Fibroblast of skin of right quadriceps (primary cell): ENCODE results near the gene DNAAF1.
"Not testable (repeated sequence)": the region's sequence is repeated elsewhere in the genome, so short reads cannot be mapped to it uniquely, and the experiment has no call there.

Source experiments
- DNase-seq: peaks from one replicate; pipeline ENCODE4 v3.0.0-alpha.2; 2013

Gene DNAAF1

DNA sequence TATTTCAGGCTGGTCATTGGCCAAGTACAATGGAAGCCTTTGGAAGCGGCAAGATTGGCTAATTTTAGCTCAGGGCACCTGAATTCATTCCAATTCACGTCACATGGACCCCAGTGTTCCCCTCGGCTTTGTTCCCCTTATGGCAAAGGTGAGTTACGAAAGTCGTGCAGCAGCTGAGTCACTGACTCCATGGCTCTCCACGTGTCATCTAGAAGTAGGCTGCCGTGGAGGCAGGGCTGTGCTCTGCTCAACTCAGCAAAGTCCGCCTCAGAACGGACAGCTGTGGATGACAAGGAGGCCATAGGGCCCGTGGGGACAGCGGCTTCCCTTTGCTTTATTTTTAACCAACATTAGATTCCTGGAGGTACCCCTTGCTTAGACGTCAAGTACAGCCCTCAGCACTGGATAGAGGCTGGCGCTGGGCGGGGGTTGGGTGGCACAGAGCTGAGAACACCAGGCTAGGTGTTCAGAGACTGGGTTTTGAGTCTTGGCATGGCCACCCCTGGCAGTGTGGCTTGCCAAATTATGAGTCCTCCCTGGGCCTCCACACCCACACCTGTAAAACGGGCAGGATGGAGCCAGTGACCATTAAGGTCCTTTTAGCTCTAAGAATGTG lies 69.5 kb downstream of the DNAAF1 start:
- no peak for DNase-seq

- no peak for DNase-seq
Measured at GRCh38 chr16:84215531-84215930, 70.4 kb downstream of the DNAAF1 start.

- DNase-seq = not testable (repeated sequence)
Measured at GRCh38 chr16:84216144-84216543, 71.0 kb downstream of the DNAAF1 start.

DNA sequence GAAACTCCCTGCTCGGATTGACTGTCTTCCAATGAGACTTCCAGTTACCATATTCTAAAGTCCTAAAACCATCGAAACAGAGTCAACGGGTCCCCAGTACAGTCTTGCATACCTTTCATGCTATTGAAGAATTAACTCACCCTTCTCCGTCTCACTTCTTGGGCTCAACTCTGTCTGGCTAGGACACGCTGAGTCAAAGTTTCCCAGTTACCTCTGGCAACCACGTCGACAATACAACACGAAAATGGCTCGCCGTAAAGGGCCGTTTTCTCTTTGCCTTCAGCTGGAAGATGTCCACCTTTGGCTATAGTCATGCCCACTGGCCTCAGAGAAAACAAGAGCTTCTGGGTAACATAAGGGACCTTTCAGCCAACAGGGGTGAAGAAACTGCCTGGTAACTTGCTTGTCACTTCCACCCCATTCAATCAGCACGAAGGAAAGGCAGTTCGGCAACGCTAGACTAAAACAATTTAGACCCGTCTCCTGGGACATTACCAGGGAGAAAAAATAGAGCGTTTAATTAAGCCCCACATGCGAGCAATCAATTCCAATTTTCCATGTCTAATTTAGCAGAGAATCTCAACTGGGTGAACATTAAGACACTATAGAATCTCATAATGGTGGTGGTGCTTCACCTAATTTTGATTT lies 73.2 kb downstream of the DNAAF1 start:
- DNase-seq = no peak

- DNase-seq = no peak
Measured at GRCh38 chr16:84218956-84219355, 73.8 kb downstream of the DNAAF1 start.

DNA sequence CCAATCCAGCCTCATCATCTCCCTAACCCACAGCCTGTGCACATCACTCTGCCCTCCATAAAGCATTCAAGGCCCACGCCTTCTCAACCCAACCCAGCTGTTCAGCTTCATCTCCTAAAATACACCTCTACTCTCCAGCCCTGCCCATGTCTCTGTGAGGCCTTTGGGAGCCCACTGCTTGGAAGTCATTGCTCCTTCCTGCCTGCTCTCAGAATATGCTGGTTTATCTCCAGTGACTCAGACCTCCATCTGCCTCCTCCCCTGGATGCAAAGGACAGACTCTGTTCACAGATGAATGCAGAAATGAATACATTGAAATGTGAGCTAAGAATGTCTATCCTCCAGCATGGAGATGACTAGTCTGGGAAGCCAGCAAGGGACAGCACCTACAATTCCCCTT lies 75.7 kb downstream of the DNAAF1 start:
- DNase-seq = no peak

GRCh38 chr16:84223456-84223855 lies 78.3 kb downstream of the DNAAF1 start:
- no peak for DNase-seq

- no peak for DNase-seq
Measured at GRCh38 chr16:84224554-84224953, 79.4 kb downstream of the DNAAF1 start.

DNA sequence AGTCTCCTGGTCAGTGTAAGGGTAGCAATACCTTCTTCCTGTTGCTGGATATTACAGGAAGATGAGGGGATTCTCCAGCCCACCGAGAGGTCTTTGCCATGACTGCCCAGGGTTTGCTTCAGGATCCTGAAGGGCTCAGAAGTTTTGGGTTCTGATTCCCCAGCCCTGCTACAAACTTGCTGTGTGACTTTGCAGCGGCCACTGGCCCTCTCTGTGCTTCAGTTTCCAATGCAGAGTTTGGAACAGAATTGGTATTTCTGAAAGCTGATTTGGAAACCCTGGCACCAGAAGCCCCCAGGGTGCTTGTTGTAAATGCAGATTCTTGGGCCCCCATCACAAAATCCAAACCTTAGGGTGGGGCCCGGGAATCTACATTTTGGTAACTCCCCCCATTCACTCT lies 80.0 kb downstream of the DNAAF1 start:
- DNase-seq = no peak

- no peak for DNase-seq
Measured at GRCh38 chr16:84225571-84225970, 80.5 kb downstream of the DNAAF1 start.

DNA sequence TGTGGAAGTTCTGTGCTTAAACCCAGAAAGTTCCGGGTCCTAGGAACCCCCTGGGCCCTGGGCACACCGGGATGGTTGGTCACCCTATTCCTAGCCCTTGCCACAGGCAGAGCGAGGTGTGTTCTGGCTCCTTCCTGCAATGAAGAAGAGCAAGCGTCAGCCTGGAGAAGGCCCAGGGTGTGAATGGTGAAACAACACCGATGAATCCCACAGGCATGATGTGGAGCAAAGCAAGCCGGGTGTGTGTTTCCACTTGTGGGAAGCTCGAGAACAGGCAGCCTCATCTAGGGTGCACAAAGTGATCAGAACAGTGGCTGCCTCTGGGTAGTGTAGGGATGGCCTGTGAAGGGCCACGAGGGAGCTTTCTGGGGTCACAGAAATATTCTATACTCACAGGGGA lies 80.9 kb downstream of the DNAAF1 start:
- no peak for DNase-seq
